ENCODE measurements around the gene IQSEC3. TPM values are rescaled to one million over a fixed set of nuclear protein-coding genes. Genes with fewer than 3 reads are reported as not detected.

Gene IQSEC3
- total and polyA plus RNA-seq, 2 experiments from 2014 or later, result 0.70 to 2.7 TPM

DNA sequence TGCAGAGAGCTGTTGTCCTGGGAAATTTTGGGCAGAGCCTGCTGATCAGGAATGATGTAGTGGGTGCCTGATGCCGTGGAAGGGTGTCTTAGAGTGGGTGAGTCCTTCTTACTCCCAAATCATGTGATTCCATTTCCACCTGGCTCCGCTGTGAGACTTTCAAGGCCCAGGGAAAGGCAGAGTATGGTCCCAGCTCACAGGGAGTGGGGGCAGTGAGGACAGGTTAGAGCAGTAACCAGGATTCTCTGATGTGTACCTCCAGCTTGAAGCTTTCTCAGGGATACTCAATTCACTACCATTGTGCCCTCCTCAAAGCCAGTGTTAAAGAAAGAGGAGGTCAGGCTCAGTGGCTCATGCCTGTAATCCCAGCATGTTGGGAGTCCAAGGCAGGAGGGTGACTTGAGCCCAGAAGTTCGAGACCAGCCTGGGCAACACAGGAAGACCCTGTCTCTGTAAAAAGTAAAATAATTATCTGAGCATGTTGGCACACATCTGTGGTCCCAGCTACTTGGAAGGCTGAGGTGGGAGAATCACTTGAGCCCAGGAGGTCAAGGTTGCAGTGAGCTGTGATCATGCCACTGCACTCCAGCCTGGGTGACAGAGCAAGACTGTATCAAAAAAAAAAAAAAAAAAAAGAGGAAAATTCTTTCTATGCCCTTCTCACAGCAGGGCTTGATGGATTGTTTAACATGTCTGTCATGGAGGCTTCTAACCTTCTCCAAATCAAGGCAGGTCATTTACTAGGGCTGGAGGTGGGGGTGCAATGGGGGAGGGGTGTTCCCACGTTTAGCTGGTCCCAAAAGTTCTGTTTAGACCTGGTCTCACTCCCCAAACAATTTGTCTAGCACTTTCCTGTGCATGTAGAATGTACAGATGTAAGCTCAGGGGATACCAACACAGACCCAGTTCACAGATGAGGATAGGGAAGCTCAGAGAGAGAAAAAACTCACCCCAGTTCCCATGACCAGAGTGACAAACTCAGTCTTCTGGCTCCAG, 12.5 kb upstream of the IQSEC3 start:
- WGBS (ENCODE audit: low lambda C conversion rate, missing lambda C conversion rate), result 50% methylated on average over 4 of the region's 4 CpGs
- peaks cover 27% of the 10 kb centered on the region for H3K27me3 ChIP-seq
- H4K20me1 ChIP-seq (ENCODE audit: insufficient read depth, poor library complexity, severe bottlenecking), result no peaks in the 10 kb centered on the region
- H3K4me1 ChIP-seq (ENCODE audit: insufficient read depth), result no peaks in the 10 kb centered on the region
- no peak overlapping the region for H2AFZ ChIP-seq
- no peak overlapping the region for H3K4me2 ChIP-seq
- H3K27ac ChIP-seq, result no peak overlapping the region
- H3K36me3 ChIP-seq (replicated peaks; ENCODE audit: insufficient read depth, low read depth), result no peaks in the 10 kb centered on the region
- H3K9me3 ChIP-seq (ENCODE audit: low read depth), result no peaks in the 10 kb centered on the region
- no peak for TF ChIP-seq EZH2phosphoT487 (IDR thresholded peaks at IDR 0.05; ENCODE audit: low read depth, severe bottlenecking, unreplicated experiment)
- DNase-seq (ENCODE audit: low spot score), result no peak
- no peak overlapping the region for H3K4me3 ChIP-seq
- no peaks in the 10 kb centered on the region for H3K9me2 ChIP-seq (replicated peaks; ENCODE audit: insufficient read depth)
- no peaks in the 10 kb centered on the region for H3K79me2 ChIP-seq

DNA sequence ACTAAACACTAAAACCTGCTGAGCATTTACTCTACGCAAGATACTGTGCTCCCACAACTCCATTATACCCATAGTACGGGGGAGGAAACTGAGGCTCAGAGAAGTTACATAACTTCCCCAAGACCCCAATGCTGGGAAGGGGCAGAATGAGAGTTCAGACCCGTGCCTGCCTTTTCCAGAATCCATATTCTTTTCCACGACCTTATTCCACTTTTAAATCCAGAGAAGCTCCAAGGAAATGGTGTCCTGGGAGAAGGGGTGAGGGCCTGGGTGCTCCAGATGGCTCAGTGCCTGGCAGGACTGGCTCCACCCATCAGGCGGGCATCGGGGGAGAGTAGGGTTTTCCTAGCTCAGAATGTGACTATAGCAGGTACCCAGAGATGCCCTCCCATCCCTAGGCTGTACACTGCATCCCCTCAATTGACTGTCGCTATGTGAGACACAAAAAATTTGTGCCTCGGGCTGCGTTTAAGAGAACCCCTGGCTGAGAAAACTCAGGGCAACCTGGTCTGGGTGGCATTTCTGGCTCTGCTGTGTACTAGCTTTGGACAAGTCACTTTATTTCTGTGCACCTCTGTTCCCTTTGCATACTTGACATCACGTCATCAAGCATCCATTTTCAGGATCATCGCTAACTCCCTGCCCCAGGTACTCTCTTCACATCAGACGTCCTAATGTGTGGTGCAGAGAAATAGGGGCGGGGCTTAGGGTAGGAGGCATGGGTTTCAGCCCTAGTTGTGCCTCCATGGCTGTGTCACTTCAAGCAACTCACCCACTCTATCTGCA, 11.6 kb upstream of the IQSEC3 start:
- Histone ChIP-seq H3K9me2 (replicated peaks; ENCODE audit: insufficient read depth) (no peaks in the 10 kb centered on the region), H3K27me3 (peaks cover 27% of the 10 kb centered on the region), H3K9me3 (ENCODE audit: low read depth) (no peaks in the 10 kb centered on the region), H3K4me2 (no peak overlapping the region), H3K36me3 (replicated peaks; ENCODE audit: insufficient read depth, low read depth) (no peaks in the 10 kb centered on the region), H2AFZ (no peak overlapping the region), H3K4me3 (no peak overlapping the region), H4K20me1 (ENCODE audit: insufficient read depth, poor library complexity, severe bottlenecking) (no peaks in the 10 kb centered on the region), H3K27ac (no peak overlapping the region), H3K4me1 (ENCODE audit: insufficient read depth) (no peaks in the 10 kb centered on the region), H3K79me2 (no peaks in the 10 kb centered on the region)
- 70% methylated on average over 13 of the region's 13 CpGs for WGBS (ENCODE audit: low lambda C conversion rate, missing lambda C conversion rate)
- TF ChIP-seq, protein P1, sequence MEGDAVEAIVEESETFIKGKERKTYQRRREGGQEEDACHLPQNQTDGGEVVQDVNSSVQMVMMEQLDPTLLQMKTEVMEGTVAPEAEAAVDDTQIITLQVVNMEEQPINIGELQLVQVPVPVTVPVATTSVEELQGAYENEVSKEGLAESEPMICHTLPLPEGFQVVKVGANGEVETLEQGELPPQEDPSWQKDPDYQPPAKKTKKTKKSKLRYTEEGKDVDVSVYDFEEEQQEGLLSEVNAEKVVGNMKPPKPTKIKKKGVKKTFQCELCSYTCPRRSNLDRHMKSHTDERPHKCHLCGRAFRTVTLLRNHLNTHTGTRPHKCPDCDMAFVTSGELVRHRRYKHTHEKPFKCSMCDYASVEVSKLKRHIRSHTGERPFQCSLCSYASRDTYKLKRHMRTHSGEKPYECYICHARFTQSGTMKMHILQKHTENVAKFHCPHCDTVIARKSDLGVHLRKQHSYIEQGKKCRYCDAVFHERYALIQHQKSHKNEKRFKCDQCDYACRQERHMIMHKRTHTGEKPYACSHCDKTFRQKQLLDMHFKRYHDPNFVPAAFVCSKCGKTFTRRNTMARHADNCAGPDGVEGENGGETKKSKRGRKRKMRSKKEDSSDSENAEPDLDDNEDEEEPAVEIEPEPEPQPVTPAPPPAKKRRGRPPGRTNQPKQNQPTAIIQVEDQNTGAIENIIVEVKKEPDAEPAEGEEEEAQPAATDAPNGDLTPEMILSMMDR (IDR thresholded peaks at IDR 0.05; ENCODE audit: poor library complexity), result no peak
- TF ChIP-seq EZH2phosphoT487 (IDR thresholded peaks at IDR 0.05; ENCODE audit: low read depth, severe bottlenecking, unreplicated experiment) (no peak), EZH2 (IDR thresholded peaks at IDR 0.05; ENCODE audit: borderline replicate concordance) (no peak)
- DNase-seq (ENCODE audit: low spot score), result peak; percentile 34

DNA sequence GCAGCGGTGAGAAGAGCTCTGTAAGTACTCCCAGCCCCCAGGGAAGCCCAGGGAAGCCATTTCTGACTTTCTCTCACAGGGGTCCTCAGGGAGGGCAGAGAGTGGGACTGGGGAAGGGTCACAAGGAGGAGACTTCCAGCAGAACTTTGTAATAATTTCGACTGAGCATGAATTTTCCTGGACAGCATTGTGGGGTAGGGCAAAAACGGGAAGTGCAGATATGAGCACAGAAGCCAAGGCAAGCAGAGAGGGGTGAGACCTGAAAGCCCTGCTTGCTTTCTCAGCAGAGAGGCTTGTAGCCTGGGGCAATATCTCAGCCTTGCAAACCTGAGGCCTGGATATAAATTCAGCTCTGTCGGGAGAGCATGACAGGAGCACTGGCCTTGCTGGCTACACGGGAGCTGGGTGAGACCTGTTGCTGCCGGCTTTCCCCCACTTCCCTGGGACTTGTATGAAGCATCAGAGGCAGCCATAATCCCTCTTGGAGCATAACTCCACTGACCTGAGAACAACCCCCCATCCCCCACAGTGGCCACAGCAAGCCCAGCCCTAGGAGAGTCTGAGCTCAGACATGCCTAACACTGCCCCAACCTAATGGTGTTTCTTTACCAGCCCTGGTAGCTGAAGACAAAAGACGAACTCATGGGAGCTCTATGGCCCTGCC, 9.8 kb upstream of the IQSEC3 start:
- Histone ChIP-seq H3K36me3 (replicated peaks; ENCODE audit: insufficient read depth, low read depth) (no peaks in the 10 kb centered on the region), H3K27me3 (peaks cover 33% of the 10 kb centered on the region), H3K9me2 (replicated peaks; ENCODE audit: insufficient read depth) (no peaks in the 10 kb centered on the region), H3K27ac (no peak overlapping the region), H3K4me3 (no peak overlapping the region), H4K20me1 (ENCODE audit: insufficient read depth, poor library complexity, severe bottlenecking) (no peaks in the 10 kb centered on the region), H2AFZ (no peak overlapping the region), H3K79me2 (no peaks in the 10 kb centered on the region), H3K9me3 (ENCODE audit: low read depth) (no peaks in the 10 kb centered on the region), H3K4me1 (ENCODE audit: insufficient read depth) (no peaks in the 10 kb centered on the region), H3K4me2 (no peak overlapping the region)
- DNase-seq (ENCODE audit: low spot score), result no peak
- 50% methylated on average over 7 of the region's 7 CpGs for WGBS (ENCODE audit: low lambda C conversion rate, missing lambda C conversion rate)
- TF ChIP-seq, protein P1 (IDR thresholded peaks at IDR 0.05; ENCODE audit: poor library complexity), result no peak
- TF ChIP-seq EZH2 (IDR thresholded peaks at IDR 0.05; ENCODE audit: borderline replicate concordance), result no peak
- TF ChIP-seq EZH2phosphoT487 (IDR thresholded peaks at IDR 0.05; ENCODE audit: low read depth, severe bottlenecking, unreplicated experiment), result no peak
